ENCODE results near the gene SEZ6L.

Gene SEZ6L

DNA sequence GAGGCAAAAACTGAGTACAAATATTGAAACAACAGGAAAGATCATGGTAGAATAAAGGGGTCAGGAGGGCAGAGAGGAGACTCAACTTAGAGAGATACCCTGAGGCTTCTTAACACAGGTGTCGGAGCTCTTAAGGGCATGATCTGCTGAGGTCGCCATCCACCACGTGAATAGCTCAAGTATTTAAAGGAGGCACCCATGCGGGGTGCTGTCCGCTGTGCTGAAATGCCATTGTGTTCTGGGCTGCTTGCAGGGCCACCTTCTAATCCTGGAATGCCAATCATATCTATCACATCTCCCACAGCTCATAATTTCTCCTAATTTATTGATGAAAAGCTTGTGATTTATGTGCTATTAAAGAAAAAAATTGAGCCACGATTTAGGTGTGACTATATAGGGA lies 90.2 kb downstream of the SEZ6L start:
- H3K27ac ChIP-seq: no peak overlapping the region
- no peaks in the 10 kb centered on the region for H3K9me3 ChIP-seq
- H3K27me3 ChIP-seq: peaks cover 11% of the 10 kb centered on the region
- H3K4me3 ChIP-seq (ENCODE audit: low read depth in 1 of 2, low read length in 1 of 2): no peak overlapping the region
- TF ChIP-seq, protein P1, sequence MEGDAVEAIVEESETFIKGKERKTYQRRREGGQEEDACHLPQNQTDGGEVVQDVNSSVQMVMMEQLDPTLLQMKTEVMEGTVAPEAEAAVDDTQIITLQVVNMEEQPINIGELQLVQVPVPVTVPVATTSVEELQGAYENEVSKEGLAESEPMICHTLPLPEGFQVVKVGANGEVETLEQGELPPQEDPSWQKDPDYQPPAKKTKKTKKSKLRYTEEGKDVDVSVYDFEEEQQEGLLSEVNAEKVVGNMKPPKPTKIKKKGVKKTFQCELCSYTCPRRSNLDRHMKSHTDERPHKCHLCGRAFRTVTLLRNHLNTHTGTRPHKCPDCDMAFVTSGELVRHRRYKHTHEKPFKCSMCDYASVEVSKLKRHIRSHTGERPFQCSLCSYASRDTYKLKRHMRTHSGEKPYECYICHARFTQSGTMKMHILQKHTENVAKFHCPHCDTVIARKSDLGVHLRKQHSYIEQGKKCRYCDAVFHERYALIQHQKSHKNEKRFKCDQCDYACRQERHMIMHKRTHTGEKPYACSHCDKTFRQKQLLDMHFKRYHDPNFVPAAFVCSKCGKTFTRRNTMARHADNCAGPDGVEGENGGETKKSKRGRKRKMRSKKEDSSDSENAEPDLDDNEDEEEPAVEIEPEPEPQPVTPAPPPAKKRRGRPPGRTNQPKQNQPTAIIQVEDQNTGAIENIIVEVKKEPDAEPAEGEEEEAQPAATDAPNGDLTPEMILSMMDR (IDR thresholded peaks at IDR 0.05): no peak
- H3K36me3 ChIP-seq: no peaks in the 10 kb centered on the region
- no peaks in the 10 kb centered on the region for H3K4me1 ChIP-seq (ENCODE audit: control insufficient read depth in 1 of 2, insufficient read depth in 1 of 2, low read depth in 1 of 2, low read length in 1 of 2)

DNA sequence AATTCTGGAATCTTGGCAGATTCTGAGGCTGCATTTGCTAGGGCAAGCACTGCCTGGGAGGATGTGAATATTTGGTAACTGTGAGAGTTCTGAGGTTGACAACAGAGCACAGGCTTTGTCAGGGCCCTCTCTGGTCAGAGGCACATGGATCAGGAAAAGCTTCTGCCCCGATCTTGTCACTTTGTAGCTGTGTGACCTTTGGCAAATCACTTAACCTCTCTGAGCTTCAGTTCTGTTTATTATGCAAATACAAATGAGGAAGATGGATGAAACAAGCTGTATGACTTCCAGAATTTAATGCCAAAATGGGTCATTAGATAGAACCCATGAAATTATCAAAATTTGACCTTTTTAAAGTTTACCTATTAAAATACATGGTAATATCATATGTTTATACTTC lies 94.9 kb downstream of the SEZ6L start:
- H3K4me1 ChIP-seq (ENCODE audit: control insufficient read depth in 1 of 2, insufficient read depth in 1 of 2, low read depth in 1 of 2, low read length in 1 of 2): no peaks in the 10 kb centered on the region
- H3K27ac ChIP-seq: no peak overlapping the region
- no peaks in the 10 kb centered on the region for H3K36me3 ChIP-seq
- TF ChIP-seq, protein P1 (IDR thresholded peaks at IDR 0.05): no peak
- no peak overlapping the region for H3K4me3 ChIP-seq (ENCODE audit: low read depth in 1 of 2, low read length in 1 of 2)
- no peaks in the 10 kb centered on the region for H3K9me3 ChIP-seq
- peaks cover 17% of the 10 kb centered on the region for H3K27me3 ChIP-seq

DNA sequence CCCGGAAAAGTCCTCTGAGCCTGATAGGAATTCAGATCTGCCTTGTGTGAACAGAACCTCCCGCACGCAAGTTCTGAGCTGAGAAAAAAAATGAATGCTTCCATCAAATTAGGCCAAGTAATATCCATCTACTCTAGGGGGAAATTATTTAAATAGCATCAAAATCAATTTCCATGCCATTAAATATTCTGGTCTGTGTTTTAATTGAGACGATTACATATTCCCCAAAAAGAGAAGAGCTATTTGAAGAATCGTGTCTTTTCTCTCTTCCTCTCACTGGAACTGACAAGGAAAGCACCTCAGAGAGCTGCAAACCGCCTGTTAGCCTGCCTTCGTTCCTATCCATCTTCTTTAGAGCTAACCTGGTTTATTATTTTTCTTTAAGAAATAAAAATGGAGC lies 96.0 kb downstream of the SEZ6L start:
- Histone ChIP-seq H3K27ac (no peak overlapping the region), H3K4me3 (ENCODE audit: low read depth in 1 of 2, low read length in 1 of 2) (no peak overlapping the region), H3K36me3 (no peaks in the 10 kb centered on the region), H3K4me1 (ENCODE audit: control insufficient read depth in 1 of 2, insufficient read depth in 1 of 2, low read depth in 1 of 2, low read length in 1 of 2) (no peaks in the 10 kb centered on the region), H3K27me3 (peaks cover 19% of the 10 kb centered on the region), H3K9me3 (no peaks in the 10 kb centered on the region)
- TF ChIP-seq, protein P1 (IDR thresholded peaks at IDR 0.05): no peak

DNA sequence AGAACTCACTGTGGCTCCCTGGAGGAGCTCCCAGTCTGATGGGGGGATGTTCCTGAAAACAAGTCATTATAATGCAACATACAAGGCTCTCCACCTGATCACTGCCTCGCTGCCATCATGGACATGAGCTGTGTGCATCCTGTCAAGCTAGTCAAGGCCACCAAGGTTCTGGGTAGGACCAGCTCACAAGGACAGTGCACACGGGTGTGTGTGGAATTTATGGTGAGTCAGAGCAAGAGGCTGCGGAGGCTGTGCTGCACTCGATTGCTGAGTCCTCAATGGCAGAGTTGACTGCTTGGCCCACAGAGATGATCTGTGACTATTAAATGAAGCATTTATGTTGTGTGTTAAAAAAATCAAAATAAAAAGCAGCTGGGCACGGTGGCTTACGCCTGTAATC lies 96.6 kb downstream of the SEZ6L start:
- no peaks in the 10 kb centered on the region for H3K4me1 ChIP-seq (ENCODE audit: control insufficient read depth in 1 of 2, insufficient read depth in 1 of 2, low read depth in 1 of 2, low read length in 1 of 2)
- TF ChIP-seq, protein P1 (IDR thresholded peaks at IDR 0.05): no peak
- no peaks in the 10 kb centered on the region for H3K9me3 ChIP-seq
- no peaks in the 10 kb centered on the region for H3K36me3 ChIP-seq
- no peak overlapping the region for H3K4me3 ChIP-seq (ENCODE audit: low read depth in 1 of 2, low read length in 1 of 2)
- peaks cover 23% of the 10 kb centered on the region for H3K27me3 ChIP-seq
- no peak overlapping the region for H3K27ac ChIP-seq

DNA sequence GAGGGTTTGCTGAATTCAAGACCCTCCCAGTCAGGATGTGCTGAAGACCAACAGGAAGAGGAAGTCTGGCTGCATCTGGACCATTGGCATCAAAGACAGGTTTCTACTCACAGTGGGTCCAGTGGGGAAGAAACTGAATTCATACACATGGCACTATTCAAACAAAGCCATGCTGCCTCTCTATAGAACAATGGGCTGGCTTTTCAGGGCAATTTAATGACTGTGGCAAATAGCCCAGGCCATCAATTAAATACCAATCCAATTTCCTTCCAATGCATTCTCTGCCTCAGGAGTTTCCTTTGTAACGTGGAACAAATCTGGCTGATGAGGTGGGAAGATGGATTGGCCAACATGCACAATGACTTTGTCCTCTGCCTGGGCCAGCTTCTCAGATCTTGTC lies 98.6 kb downstream of the SEZ6L start:
- no peaks in the 10 kb centered on the region for H3K9me3 ChIP-seq
- TF ChIP-seq, protein P1 (IDR thresholded peaks at IDR 0.05): no peak
- no peak overlapping the region for H3K4me3 ChIP-seq (ENCODE audit: low read depth in 1 of 2, low read length in 1 of 2)

DNA sequence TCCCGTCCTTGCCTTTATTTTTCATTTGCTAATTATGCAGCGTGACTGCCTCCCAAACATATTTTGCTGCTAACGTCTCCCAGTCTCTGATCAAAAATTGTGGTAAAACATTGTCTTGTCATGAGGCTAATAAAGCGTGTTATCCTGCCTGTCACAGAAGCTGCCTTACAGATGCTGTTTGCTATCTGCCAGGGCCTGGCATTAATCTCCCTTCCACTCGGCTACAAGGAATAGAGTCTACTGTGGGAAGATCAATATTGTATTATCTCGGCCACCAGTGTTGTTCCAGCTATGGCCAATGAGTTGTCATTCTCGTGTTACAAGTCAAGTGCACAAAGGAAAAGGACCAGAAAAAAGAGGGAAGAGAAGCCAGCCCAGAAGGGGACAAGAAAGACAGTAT lies 100.3 kb downstream of the SEZ6L start:
- Histone ChIP-seq H3K36me3 (no peaks in the 10 kb centered on the region), H3K4me1 (ENCODE audit: control insufficient read depth in 1 of 2, insufficient read depth in 1 of 2, low read depth in 1 of 2, low read length in 1 of 2) (no peaks in the 10 kb centered on the region), H3K4me3 (ENCODE audit: low read depth in 1 of 2, low read length in 1 of 2) (no peak overlapping the region), H3K27ac (no peak overlapping the region), H3K27me3 (peaks cover 11% of the 10 kb centered on the region), H3K9me3 (no peaks in the 10 kb centered on the region)
- TF ChIP-seq, protein P1 (IDR thresholded peaks at IDR 0.05): no peak

More for the DNA sequence above, 98.6 kb downstream of the SEZ6L start:
- peaks cover 19% of the 10 kb centered on the region for H3K27me3 ChIP-seq
- no peak overlapping the region for H3K27ac ChIP-seq
- H3K4me1 ChIP-seq (ENCODE audit: control insufficient read depth in 1 of 2, insufficient read depth in 1 of 2, low read depth in 1 of 2, low read length in 1 of 2): no peaks in the 10 kb centered on the region
- no peaks in the 10 kb centered on the region for H3K36me3 ChIP-seq

Data from neutrophil (primary cell).